Chondrocyte (in vitro differentiated cells): ENCODE results near the gene CD34. TPM values are rescaled to one million over a fixed set of nuclear protein-coding genes. Genes with fewer than 3 reads are reported as not detected.

Experiments used
- DNase-seq: peaks from one replicate; pipeline ENCODE4 v3.0.0; 2021; ENCODE audit warnings: mixed read lengths, low spot score
- H3K27ac Mint-ChIP-seq: one replicate; pipeline ENCODE4 v1.8.0; 2021; ENCODE audit warnings: mild to moderate bottlenecking, moderate library complexity, mixed read lengths; ENCODE audit not compliant: unreplicated experiment
- H3K27me3 Mint-ChIP-seq: 2 replicates; pipeline ENCODE4 v1.8.0; 2021; ENCODE audit warnings: low read depth, mixed read lengths
- H3K36me3 Mint-ChIP-seq: 2 replicates; pipeline ENCODE4 v1.8.0; 2021; ENCODE audit warnings: low read depth, mixed read lengths
- H3K4me1 Mint-ChIP-seq: 2 replicates; pipeline ENCODE4 v1.8.0; 2021; ENCODE audit warnings: low read depth, mild to moderate bottlenecking, mixed read lengths
- H3K4me3 Mint-ChIP-seq: one replicate; pipeline ENCODE4 v1.8.0; 2021; ENCODE audit warnings: mild to moderate bottlenecking, moderate library complexity, mixed read lengths; ENCODE audit not compliant: unreplicated experiment
- H3K9me3 Mint-ChIP-seq: 2 replicates; pipeline ENCODE4 v1.8.0; 2021; ENCODE audit warnings: low read depth, mixed read lengths
- CTCF ChIP-seq: fragments of 200-600 bp; sonication (generic); IDR thresholded peaks from 2 replicates; pipeline ENCODE4 v1.5.0; 2021; ENCODE audit warnings: antibody characterized with exemption, mild to moderate bottlenecking, moderate library complexity
- total RNA-seq: library from RNA; stranded (reverse); gene quantifications from 3 replicates; pipeline ENCODE4 v1.2.1, GENCODE V29; 2021

CD34 gene
- total RNA-seq, 1 donor from 2014 or later, result 0.12 TPM

GRCh38 chr1:207886227-207886626, 24.7 kb downstream of the CD34 start:
- no peak for TF ChIP-seq CTCF
- Mint-ChIP-seq H3K4me3 (no peak overlapping the region), H3K4me1 (peaks cover 40% of the 10 kb centered on the region), H3K27me3 (no peaks in the 10 kb centered on the region), H3K27ac (no peak overlapping the region), H3K36me3 (no peaks in the 10 kb centered on the region), H3K9me3 (no peaks in the 10 kb centered on the region)
- DNase-seq, result no peak

- Mint-ChIP-seq H3K4me1 (peaks cover 32% of the 10 kb centered on the region), H3K9me3 (no peaks in the 10 kb centered on the region), H3K27ac (no peak overlapping the region), H3K27me3 (peaks cover 1% of the 10 kb centered on the region), H3K36me3 (no peaks in the 10 kb centered on the region), H3K4me3 (no peak overlapping the region)
- peak; percentile 98 for TF ChIP-seq CTCF
- no peak for DNase-seq
Observed at GRCh38 chr1:207885129-207886032, 25.5 kb downstream of the CD34 start.

- H3K9me3 Mint-ChIP-seq, result no peaks in the 10 kb centered on the region
- H3K36me3 Mint-ChIP-seq, result no peaks in the 10 kb centered on the region
- DNase-seq, result no peak
- H3K27ac Mint-ChIP-seq, result no peak overlapping the region
- no peak for TF ChIP-seq CTCF
- H3K4me1 Mint-ChIP-seq, result peaks cover 23% of the 10 kb centered on the region
- peaks cover 4% of the 10 kb centered on the region for H3K27me3 Mint-ChIP-seq
- no peak overlapping the region for H3K4me3 Mint-ChIP-seq
Observed at GRCh38 chr1:207884266-207885029, 26.5 kb downstream of the CD34 start.

- peaks cover 16% of the 10 kb centered on the region for H3K4me1 Mint-ChIP-seq
- H3K36me3 Mint-ChIP-seq, result no peaks in the 10 kb centered on the region
- no peak for TF ChIP-seq CTCF
- H3K4me3 Mint-ChIP-seq, result no peak overlapping the region
- no peak for DNase-seq
- H3K27ac Mint-ChIP-seq, result no peak overlapping the region
- no peaks in the 10 kb centered on the region for H3K9me3 Mint-ChIP-seq
- peaks cover 8% of the 10 kb centered on the region for H3K27me3 Mint-ChIP-seq
Observed at GRCh38 chr1:207883660-207884250, 27.2 kb downstream of the CD34 start.

DNA sequence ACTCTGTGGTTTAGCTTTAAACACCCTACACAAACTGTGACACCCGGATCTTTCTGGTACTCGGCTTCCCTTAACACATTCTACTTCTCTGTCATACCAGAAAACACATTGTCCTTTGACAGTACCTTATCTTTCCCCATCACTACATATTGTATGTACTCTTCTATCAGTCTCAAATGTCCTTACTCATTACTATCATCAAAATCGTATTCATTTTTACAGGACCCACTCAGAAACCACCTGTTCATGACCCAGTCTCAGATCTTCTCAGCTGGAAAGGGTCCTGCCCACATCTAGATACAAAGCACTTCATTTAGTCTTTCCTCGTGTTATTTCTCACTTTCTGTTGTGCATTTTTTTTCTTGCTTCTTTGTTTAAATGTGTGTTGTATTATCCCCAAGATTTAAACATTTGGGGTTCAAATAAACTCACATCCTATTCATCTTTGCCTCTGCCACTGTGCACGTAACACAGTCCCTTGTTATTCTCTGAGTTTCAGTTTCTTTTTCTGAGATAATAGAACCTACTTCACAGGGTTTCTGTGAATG, 27.7 kb downstream of the CD34 start:
- no peak overlapping the region for H3K4me3 Mint-ChIP-seq

More for the DNA sequence above, 27.7 kb downstream of the CD34 start:
- Mint-ChIP-seq H3K36me3 (no peaks in the 10 kb centered on the region), H3K9me3 (no peaks in the 10 kb centered on the region), H3K27ac (no peak overlapping the region), H3K4me1 (peaks cover 11% of the 10 kb centered on the region), H3K27me3 (peaks cover 8% of the 10 kb centered on the region)
- DNase-seq, result no peak
- TF ChIP-seq CTCF, result no peak
